NT2/D1 (cell line): Measurements from ENCODE around the gene SLC25A13.

Experiments used
- SUZ12 ChIP-seq: IDR thresholded peaks from 2 replicates; pipeline ENCODE4 v1.6.1; 2011; ENCODE audit not compliant: insufficient read length, insufficient read depth; ENCODE audit errors: extremely low read depth
- YY1 ChIP-seq: IDR thresholded peaks from 2 replicates; pipeline ENCODE4 v1.6.1; 2011; ENCODE audit not compliant: insufficient read length, insufficient read depth
- ZNF274 ChIP-seq: IDR thresholded peaks from 2 replicates; pipeline ENCODE4 v1.6.1; 2011; ENCODE audit warnings: mild to moderate bottlenecking, low read depth, low read length

DNA sequence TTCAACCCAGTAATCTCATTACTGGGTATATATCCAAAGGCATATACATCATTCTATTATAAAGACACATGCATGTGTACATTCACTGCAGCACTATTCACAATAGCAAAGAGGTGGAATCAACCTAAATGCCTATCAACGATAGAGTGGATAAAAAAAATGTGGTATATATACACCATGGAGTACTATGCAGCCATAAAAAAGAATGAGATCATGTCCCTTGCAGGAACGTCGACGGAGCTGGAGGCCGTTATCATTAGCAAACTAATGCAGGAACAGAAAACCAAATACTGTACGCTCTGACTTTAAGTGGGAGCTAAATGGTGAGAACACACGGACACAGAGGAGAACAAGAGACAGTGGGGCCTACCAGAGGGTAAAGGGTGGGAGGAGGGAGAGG lies 105.5 kb downstream of the SLC25A13 start:
- TF ChIP-seq YY1 (no peak), ZNF274 (no peak), SUZ12 (no peak)
